GM10266 (cell line): ENCODE results near the gene ACSL3.

Experiments used
- DNase-seq: peaks from one replicate; pipeline ENCODE4 v3.0.0; 2012; ENCODE audit errors: extremely low spot score
- CTCF ChIP-seq: IDR thresholded peaks from 2 replicates; pipeline ENCODE4 v1.5.1; 2012; ENCODE audit warnings: mild to moderate bottlenecking, low read depth; ENCODE audit not compliant: control insufficient read depth, insufficient read depth; ENCODE audit errors: missing control alignments

The ACSL3 gene

GRCh38 chr2:222964376-222965031 is 103.7 kb downstream of the ACSL3 start:
- TF ChIP-seq CTCF: no peak
- no peak for DNase-seq

GRCh38 chr2:222965555-222965954 is 104.7 kb downstream of the ACSL3 start:
- TF ChIP-seq CTCF: no peak

GRCh38 chr2:222968550-222969155 is 107.8 kb downstream of the ACSL3 start:
- TF ChIP-seq CTCF: no peak
- DNase-seq: no peak

More at GRCh38 chr2:222965555-222965954, 104.7 kb downstream of the ACSL3 start:
- DNase-seq: no peak

- no peak for TF ChIP-seq CTCF
- no peak for DNase-seq
These were observed 108.7 kb downstream of the ACSL3 start for GRCh38 chr2:222969491-222969890.

GRCh38 chr2:222972420-222972819 is 111.6 kb downstream of the ACSL3 start:
- TF ChIP-seq CTCF: no peak
- DNase-seq: no peak

- no peak for TF ChIP-seq CTCF
- no peak for DNase-seq
These were observed 112.4 kb downstream of the ACSL3 start for GRCh38 chr2:222973237-222973636.

- DNase-seq: no peak
- no peak for TF ChIP-seq CTCF
These were observed 112.9 kb downstream of the ACSL3 start for GRCh38 chr2:222973733-222974132.
